Activated CD8-positive, alpha-beta memory T cell treated with anti-CD3 and anti-CD28 coated beads for 4 hours (primary cell): ENCODE data around the gene LDOC1.
"Not testable (repeated sequence)": the region's sequence is repeated elsewhere in the genome, so short reads cannot be mapped to it uniquely, and the experiment has no call there.

Source experiments
- DNase-seq, 2 donors: peaks; one replicate each; pipeline ENCODE4 v3.0.0-alpha.2; 2020; ENCODE audit warnings: low read depth in 2 of 2

The LDOC1 gene

GRCh38 chrX:141176586-141177451 lies at the start of gene LDOC1:
TSS of gene LDOC1 (minus strand) at chrX:141177129. CDS start at chrX:141177021, 108 bp downstream.
- peak; percentile 35 to 48 for DNase-seq

GRCh38 chrX:141221611-141222010 lies 44.7 kb upstream of the LDOC1 start:
- DNase-seq = no peak

GRCh38 chrX:141220342-141221008 lies 43.5 kb upstream of the LDOC1 start:
- DNase-seq = no peak

GRCh38 chrX:141214196-141214595 lies 37.3 kb upstream of the LDOC1 start:
- no peak for DNase-seq

GRCh38 chrX:141201962-141202361 lies 25.0 kb upstream of the LDOC1 start:
- DNase-seq = no peak

- DNase-seq = not testable (repeated sequence)
Observed at GRCh38 chrX:141188573-141188972, 11.6 kb upstream of the LDOC1 start.

- DNase-seq = no peak
Observed at GRCh38 chrX:141185366-141185765, 8.4 kb upstream of the LDOC1 start.

GRCh38 chrX:141183000-141183399 lies 6.1 kb upstream of the LDOC1 start:
- no peak for DNase-seq

- no peak for DNase-seq
Observed at GRCh38 chrX:141180851-141181250, 3.9 kb upstream of the LDOC1 start.

- DNase-seq = no peak
Observed at GRCh38 chrX:141175786-141176185, 1.1 kb downstream of the LDOC1 start.

GRCh38 chrX:141164406-141164805 lies 12.5 kb downstream of the LDOC1 start:
- DNase-seq = no peak

GRCh38 chrX:141158084-141158483 lies 18.8 kb downstream of the LDOC1 start:
- DNase-seq = no peak

- DNase-seq = not testable (repeated sequence)
Observed at GRCh38 chrX:141155231-141155630, 21.7 kb downstream of the LDOC1 start.

- no peak for DNase-seq
Observed at GRCh38 chrX:141142946-141143345, 34.0 kb downstream of the LDOC1 start.

GRCh38 chrX:141133272-141133671 lies 43.7 kb downstream of the LDOC1 start:
- no peak for DNase-seq

GRCh38 chrX:141127146-141127545 lies 49.8 kb downstream of the LDOC1 start:
- DNase-seq = no peak
